Measurements from ENCODE around the gene TMEM201. TPM values are rescaled to one million over a fixed set of nuclear protein-coding genes. Genes with fewer than 3 reads are reported as not detected.
"Not testable (repeated sequence)": the region's sequence is repeated elsewhere in the genome, so short reads cannot be mapped to it uniquely, and the experiment has no call there.

The TMEM201 gene
- polyA plus RNA-seq, 1 donor, result 19.5 TPM

- no peak for DNase-seq (ENCODE audit: low read depth)
Observed at GRCh38 chr1:9621032-9621431, 32.3 kb downstream of the TMEM201 start.

GRCh38 chr1:9624081-9624480, 35.4 kb downstream of the TMEM201 start:
- no peak for DNase-seq (ENCODE audit: low read depth)

- not testable (repeated sequence) for DNase-seq (ENCODE audit: low read depth)
Observed at GRCh38 chr1:9625030-9625429, 36.3 kb downstream of the TMEM201 start.

GRCh38 chr1:9626201-9626608, 37.5 kb downstream of the TMEM201 start:
- DNase-seq (ENCODE audit: low read depth), result no peak

- DNase-seq (ENCODE audit: low read depth), result no peak
Observed at GRCh38 chr1:9628541-9629444, 40.1 kb downstream of the TMEM201 start.

GRCh38 chr1:9629445-9630201, 40.9 kb downstream of the TMEM201 start:
- DNase-seq (ENCODE audit: low read depth), result no peak

GRCh38 chr1:9630331-9631111, 41.8 kb downstream of the TMEM201 start:
- no peak for DNase-seq (ENCODE audit: low read depth)

GRCh38 chr1:9631613-9632012, 42.9 kb downstream of the TMEM201 start:
- no peak for DNase-seq (ENCODE audit: low read depth)

GRCh38 chr1:9633493-9633892, 44.8 kb downstream of the TMEM201 start:
- no peak for DNase-seq (ENCODE audit: low read depth)

- no peak for DNase-seq (ENCODE audit: low read depth)
Observed at GRCh38 chr1:9634582-9634981, 45.9 kb downstream of the TMEM201 start.

GRCh38 chr1:9639227-9639626, 50.5 kb downstream of the TMEM201 start:
- no peak for DNase-seq (ENCODE audit: low read depth)

- DNase-seq (ENCODE audit: low read depth), result no peak
Observed at GRCh38 chr1:9643351-9644256, 54.9 kb downstream of the TMEM201 start.

- no peak for DNase-seq (ENCODE audit: low read depth)
Observed at GRCh38 chr1:9646037-9646436, 57.3 kb downstream of the TMEM201 start.

- no peak for DNase-seq (ENCODE audit: low read depth)
Observed at GRCh38 chr1:9648171-9648570, 59.5 kb downstream of the TMEM201 start.

- DNase-seq (ENCODE audit: low read depth), result no peak
Observed at GRCh38 chr1:9649769-9650168, 61.1 kb downstream of the TMEM201 start.

GRCh38 chr1:9651220-9651564, 62.5 kb downstream of the TMEM201 start:
- DNase-seq (ENCODE audit: low read depth), result no peak

GRCh38 chr1:9651565-9652378, 63.1 kb downstream of the TMEM201 start, which contains the start of gene PIK3CD:
PIK3CD (plus strand) TSS chr1:9651731; CDS start chr1:9710456, 58,725 bp downstream.
- no peak for DNase-seq (ENCODE audit: low read depth)

GRCh38 chr1:9652379-9653209, 63.9 kb downstream of the TMEM201 start:
- no peak for DNase-seq (ENCODE audit: low read depth)

- DNase-seq (ENCODE audit: low read depth), result no peak
Observed at GRCh38 chr1:9653210-9653490, 64.4 kb downstream of the TMEM201 start.
